ENCODE results near the gene CDT1. TPM values are rescaled to one million over a fixed set of nuclear protein-coding genes. Genes with fewer than 3 reads are reported as not detected.

Gene CDT1
- total and polyA plus RNA-seq, 10 of the 15 experiments (the other 5 are each of a cell fraction or from before 2014, with no cell fraction given), result 0.50 to 87.6 (median 8.8) TPM

GRCh38 chr16:88841521-88842307 is 38.1 kb downstream of the CDT1 start:
- no peaks in the 10 kb centered on the region for H3K9me3 ChIP-seq (replicated peaks; ENCODE audit: control insufficient read depth, insufficient read depth, low read length)
- H3K79me2 ChIP-seq (ENCODE audit: control insufficient read depth, insufficient read depth, low read length), result no peaks in the 10 kb centered on the region
- H3K4me3 ChIP-seq, result no peak overlapping the region
- no peak overlapping the region for H3K9ac ChIP-seq (ENCODE audit: control insufficient read depth, insufficient read depth, low read length)
- DNase-seq (ENCODE audit: low read depth, low spot score) (no peak), FAIRE-seq (no peak), ATAC-seq (no peak)
- ChIA-PET SMC1A (ENCODE audit: uncharacterized antibody, unreplicated experiment) (no interaction called here), CTCF (no interaction called here), RAD21 (ENCODE audit: unreplicated experiment) (no interaction called here), POLR2A (no interaction called here)
- H3K4me2 ChIP-seq (ENCODE audit: control insufficient read depth, insufficient read depth), result no peak overlapping the region
- TF ChIP-seq HDAC6 (IDR thresholded peaks at IDR 0.05; ENCODE audit: unreplicated experiment) (no peak), ZBTB11 (CRISPR knock-in tag; IDR thresholded peaks at IDR 0.05) (no peak), RAD51 (IDR thresholded peaks at IDR 0.05) (no peak), ZNF217 (IDR thresholded peaks at IDR 0.05) (no peak), ZBED1 (IDR thresholded peaks at IDR 0.05; ENCODE audit: borderline replicate concordance) (no peak), KLF5 (IDR thresholded peaks at IDR 0.05; ENCODE audit: partially characterized antibody) (no peak), PAX5 (IDR thresholded peaks at IDR 0.05; ENCODE audit: borderline replicate concordance, low read depth, low read length) (no peak), POLR2AphosphoS5 (IDR thresholded peaks at IDR 0.05; ENCODE audit: low read length) (no peak), SPI1 (IDR thresholded peaks at IDR 0.05; ENCODE audit: borderline replicate concordance, insufficient read depth, low read depth, low read length) (no peak), RBBP5 (conservative IDR thresholded peaks at IDR 0.05) (no peak), BCLAF1 (IDR thresholded peaks at IDR 0.05) (no peak)
- H3K27ac ChIP-seq (ENCODE audit: control insufficient read depth, insufficient read depth), result no peak overlapping the region
- 41% methylated on average over 37 of the region's 40 CpGs for WGBS (ENCODE audit: insufficient coverage, insufficient replicate concordance, low lambda C conversion rate, missing lambda C conversion rate)
- no peaks in the 10 kb centered on the region; a peak in 1 of 4 replicates for H3K36me3 ChIP-seq (ENCODE audit: control insufficient read depth in 2 of 2, insufficient read depth in 2 of 2, low read length in 1 of 2)
- in situ Hi-C loops (cut with MboI), result no loop called here
- intact Hi-C loops (cut with micrococcal nuclease; ENCODE audit: unreplicated experiment), result no loop called here
- no peaks in the 10 kb centered on the region for H4K20me1 ChIP-seq (ENCODE audit: control insufficient read depth, insufficient read depth)
- no peaks in the 10 kb centered on the region for H3K4me1 ChIP-seq (ENCODE audit: control insufficient read depth, insufficient read depth, low read length)
- no peaks in the 10 kb centered on the region for H3K27me3 ChIP-seq (replicated peaks in 1 of 2; ENCODE audit: control insufficient read depth in 2 of 2, insufficient read depth in 2 of 2, low read length in 1 of 2)
- no TSS peak for BruUV-seq (replicated peaks)
- H2AFZ ChIP-seq (ENCODE audit: control insufficient read depth, low read depth, low read length), result no peak overlapping the region
